ENCODE results near the gene GNAQ.

GNAQ gene

GRCh38 chr9:77939149-77939668, 92.4 kb downstream of the GNAQ start:
- DNase-seq, result no peak

- DNase-seq, result no peak
Observed at GRCh38 chr9:77938163-77938562, 93.4 kb downstream of the GNAQ start.

- no peak for DNase-seq
Observed at GRCh38 chr9:77935974-77936373, 95.6 kb downstream of the GNAQ start.

DNA sequence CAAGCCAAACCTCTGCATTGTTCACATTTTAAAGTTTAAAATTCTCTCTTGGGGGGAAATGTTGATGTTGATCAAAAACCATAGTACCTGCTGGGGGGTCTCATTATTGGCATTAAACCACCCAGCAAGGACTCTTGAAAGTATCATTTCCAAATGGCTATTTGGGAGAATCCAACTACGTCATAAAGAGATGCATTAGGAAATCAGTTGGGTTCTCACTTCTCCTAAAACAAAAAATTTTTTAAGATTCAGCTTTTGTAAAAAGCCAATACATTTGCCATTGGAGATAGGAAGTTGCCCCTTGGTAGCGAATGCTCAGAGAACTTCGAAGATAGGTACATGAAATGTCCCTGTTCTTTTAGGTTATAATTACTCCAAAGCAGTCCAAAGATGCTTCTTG, 96.4 kb downstream of the GNAQ start:
- DNase-seq, result no peak

- DNase-seq, result no peak
Observed at GRCh38 chr9:77933976-77934375, 97.6 kb downstream of the GNAQ start.

GRCh38 chr9:77933019-77933418, 98.6 kb downstream of the GNAQ start:
- no peak for DNase-seq

GRCh38 chr9:77929942-77930341, 101.7 kb downstream of the GNAQ start:
- DNase-seq, result no peak

DNA sequence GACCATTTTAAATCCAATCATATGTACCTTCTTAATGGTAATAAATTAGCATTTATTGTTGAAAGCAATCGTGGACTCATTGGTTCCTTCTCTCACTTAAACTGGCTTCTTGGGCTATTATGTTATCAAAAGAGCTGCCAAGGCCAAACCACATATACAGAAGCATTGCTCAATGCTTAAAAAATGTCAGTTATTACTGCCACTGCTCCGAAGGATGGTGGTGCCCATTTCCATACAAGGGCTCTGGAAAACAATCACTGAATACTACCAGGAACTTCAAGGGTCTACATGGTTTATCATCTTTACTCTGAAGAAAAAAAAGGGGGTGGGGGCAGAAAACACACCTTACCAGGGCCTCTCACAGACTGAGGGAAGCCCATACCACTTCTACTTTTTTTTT, 104.3 kb downstream of the GNAQ start:
- DNase-seq, result no peak

DNA sequence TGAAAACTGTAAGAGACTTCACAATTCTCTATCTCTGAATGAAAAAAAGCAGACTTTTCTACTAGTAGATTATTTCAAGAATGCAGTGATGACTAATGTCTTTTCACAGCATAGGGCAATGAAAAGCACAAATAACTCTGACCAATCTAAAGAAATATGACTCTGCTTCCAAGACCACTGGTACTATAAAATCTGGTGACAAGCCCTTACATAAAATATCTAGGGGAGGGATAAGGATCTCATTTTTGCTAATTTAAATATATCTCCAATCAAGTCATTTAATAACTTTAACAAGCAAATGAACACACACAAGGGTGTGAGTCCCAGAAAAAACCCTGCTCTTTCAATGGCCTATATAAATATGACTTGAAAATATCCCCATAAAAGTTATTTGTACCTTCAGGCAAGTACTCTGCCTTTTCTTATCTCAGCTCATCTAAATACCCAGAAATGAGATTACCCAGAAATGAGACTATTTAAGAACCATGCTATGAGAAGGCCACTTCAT, 105.2 kb downstream of the GNAQ start:
- no peak for DNase-seq

GRCh38 chr9:77922591-77922990, 109.0 kb downstream of the GNAQ start:
- no peak for DNase-seq

GRCh38 chr9:77917800-77918199, 113.8 kb downstream of the GNAQ start:
- no peak for DNase-seq

DNA sequence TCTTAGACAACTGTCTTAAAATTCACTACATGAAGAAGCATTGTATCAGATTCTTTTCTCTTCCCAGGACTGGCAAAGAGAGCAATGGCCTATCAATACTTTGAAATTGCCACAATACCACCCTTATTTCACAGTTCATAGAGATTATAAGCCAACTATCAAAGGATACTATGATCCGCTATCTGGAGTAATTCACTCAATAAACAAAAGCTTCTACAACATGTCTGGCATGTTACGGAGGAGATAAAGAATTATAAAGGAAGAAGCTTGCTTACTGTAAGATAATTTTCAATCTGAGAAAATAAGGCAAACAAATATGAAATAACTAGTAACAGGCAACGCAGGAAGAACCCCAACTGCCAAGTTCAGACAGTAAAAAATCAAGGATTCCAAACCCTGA, 114.8 kb downstream of the GNAQ start:
- no peak for DNase-seq

DNA sequence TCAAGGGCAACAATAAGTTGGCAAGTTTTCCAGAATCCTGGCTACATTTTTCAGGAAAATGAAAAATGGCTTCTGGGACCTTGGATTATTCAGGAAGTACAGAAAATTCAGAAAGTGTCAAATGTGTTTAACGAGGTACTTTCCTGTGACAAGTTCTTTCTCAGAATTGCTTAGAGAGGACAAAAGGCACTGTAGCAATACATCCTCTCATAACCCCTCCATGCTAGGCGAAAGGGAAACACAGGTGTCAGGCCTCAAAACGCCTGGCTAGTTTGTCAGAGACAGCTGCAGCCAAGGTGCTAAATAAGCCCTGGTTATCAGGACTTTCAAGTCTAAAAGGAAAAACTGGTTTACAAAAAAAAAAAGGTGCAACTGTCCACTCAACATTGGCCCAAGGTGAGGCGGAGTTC, 115.2 kb downstream of the GNAQ start:
- DNase-seq, result no peak

GRCh38 chr9:77915744-77916143, 115.9 kb downstream of the GNAQ start:
- no peak for DNase-seq

DNA sequence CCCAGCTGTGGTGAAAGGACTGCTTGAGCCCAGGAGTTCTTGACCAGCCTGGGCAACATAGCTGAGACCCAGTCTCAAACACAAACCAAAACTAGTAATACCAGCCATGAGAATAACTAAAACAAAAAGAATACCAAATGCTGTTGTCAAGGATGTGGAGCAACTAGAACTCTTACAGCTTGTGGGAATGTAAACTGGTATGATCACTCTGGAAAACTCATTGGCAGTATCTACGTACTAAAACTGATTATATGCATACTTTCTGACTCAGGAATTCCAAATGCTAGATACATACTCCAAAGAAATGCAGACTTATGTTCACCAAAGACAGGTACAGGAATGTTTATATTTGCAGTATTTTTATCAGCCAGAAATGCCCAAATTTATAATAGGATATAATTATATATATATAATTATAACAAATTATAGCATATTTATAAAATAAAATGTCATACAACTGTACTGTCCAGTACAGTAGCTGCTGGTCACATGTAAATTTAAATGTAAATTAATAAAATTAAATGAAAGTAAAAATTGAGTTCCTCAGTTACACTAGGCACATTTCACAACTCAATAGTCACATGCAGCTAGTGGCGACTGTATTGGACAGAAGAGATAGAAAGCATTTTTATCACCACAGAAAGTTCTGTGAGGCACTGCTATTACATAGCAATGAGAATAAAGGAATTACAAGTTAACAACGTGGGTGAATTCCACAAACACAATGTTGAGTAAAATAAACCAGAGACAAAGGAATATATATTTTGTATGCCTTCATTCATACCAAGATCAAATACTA, 118.5 kb downstream of the GNAQ start:
- DNase-seq, result no peak

- DNase-seq, result no peak
Observed at GRCh38 chr9:77911928-77912327, 119.7 kb downstream of the GNAQ start.

GRCh38 chr9:77910194-77910621, 121.4 kb downstream of the GNAQ start:
- no peak for DNase-seq

DNA sequence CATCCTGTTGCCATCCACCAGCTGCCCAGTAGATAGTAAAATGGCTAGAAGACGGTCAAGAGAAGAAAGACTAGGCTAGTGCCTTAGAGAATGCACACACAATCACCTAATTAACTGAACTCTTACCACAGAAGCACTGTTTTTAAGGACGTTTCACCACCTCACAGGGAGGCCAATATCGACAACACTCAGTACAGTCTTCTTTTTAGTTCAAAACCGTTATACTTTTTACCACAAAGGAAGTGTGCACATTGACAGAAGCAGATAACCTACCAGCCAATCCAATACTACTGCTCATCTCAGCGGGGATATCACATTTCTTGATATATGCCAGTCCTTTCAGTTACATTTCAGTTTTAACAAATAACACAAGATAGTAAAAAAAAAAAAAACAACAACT, 122.3 kb downstream of the GNAQ start:
- no peak for DNase-seq

- DNase-seq, result no peak
Observed at GRCh38 chr9:77908293-77908692, 123.3 kb downstream of the GNAQ start.

DNA sequence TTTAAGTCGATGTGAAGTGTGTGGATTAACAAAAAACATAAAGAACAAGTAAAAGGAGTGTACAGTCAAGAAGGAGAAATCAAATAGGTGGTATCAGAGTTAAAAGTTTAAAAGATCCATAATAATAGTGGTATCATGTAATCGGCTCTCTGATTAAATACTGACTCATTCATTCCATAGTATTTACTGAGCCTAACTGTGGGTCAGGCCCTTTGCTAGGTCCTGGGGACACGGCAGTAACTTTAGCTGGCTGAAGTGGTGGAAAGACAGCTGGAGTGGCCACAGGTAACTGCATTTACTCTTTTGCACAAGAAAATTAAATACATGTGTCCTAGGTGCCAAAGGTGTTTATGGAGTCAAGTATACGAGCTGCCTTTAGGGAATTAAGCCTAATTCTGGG, 124.0 kb downstream of the GNAQ start:
- DNase-seq, result no peak

GRCh38 chr9:77906991-77907390, 124.6 kb downstream of the GNAQ start:
- no peak for DNase-seq

DNA sequence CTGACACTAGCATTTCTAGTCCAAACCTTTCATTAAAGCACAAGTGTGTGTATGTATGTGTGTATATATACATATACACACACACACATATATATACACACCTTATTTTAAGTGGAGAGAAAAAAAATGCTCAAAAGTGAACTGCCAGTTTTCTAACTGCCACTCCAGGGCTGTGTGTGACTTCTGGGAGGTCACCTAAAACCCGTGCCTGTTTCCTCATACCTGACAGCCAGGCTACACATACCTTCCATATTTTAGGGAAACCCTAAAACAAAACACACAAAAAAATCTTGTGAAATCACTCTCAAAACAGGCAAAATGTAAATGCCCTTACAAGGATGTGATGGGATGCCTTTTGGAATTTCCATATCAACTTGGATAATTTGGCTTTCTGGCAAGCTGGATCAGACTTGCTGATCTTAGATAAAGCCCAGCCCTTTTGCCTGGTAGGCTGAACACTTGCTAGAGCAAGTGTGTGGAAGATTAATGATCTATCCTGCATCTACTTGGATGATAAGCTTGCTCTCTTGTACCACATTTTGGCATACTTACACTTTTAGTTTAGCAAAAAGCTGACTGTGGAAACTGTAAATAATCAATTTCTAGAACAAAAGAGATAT, 127.8 kb downstream of the GNAQ start:
- DNase-seq, result no peak

GRCh38 chr9:77901771-77902170, 129.8 kb downstream of the GNAQ start:
- no peak for DNase-seq

GRCh38 chr9:77901018-77901417, 130.6 kb downstream of the GNAQ start:
- no peak for DNase-seq
